GM19328 (cell line): ENCODE data around the gene GRK3.
"Not testable (repeated sequence)": the region's sequence is repeated elsewhere in the genome, so short reads cannot be mapped to it uniquely, and the experiment has no call there.

Experiments
- ATAC-seq: cut with Tn5 transposase; IDR thresholded peaks from one replicate; pipeline ENCODE4 v1.9.1; 2021; ENCODE audit warnings: mild to moderate bottlenecking, moderate library complexity; ENCODE audit not compliant: unreplicated experiment

GRK3 gene

GRCh38 chr22:25694196-25694907, 129.9 kb downstream of the GRK3 start:
- no peak for ATAC-seq

GRCh38 chr22:25695146-25695545, 130.7 kb downstream of the GRK3 start:
- no peak for ATAC-seq

- no peak for ATAC-seq
Measured at GRCh38 chr22:25696763-25697162, 132.3 kb downstream of the GRK3 start.

- no peak for ATAC-seq
Measured at GRCh38 chr22:25697181-25697664, 132.7 kb downstream of the GRK3 start.

- no peak for ATAC-seq
Measured at GRCh38 chr22:25697978-25698377, 133.5 kb downstream of the GRK3 start.

- no peak for ATAC-seq
Measured at GRCh38 chr22:25698461-25698860, 134.0 kb downstream of the GRK3 start.

- no peak for ATAC-seq
Measured at GRCh38 chr22:25698978-25699377, 134.5 kb downstream of the GRK3 start.

GRCh38 chr22:25701056-25701780, 136.7 kb downstream of the GRK3 start:
- no peak for ATAC-seq

GRCh38 chr22:25702040-25702439, 137.6 kb downstream of the GRK3 start:
- ATAC-seq = no peak

- no peak for ATAC-seq
Measured at GRCh38 chr22:25702571-25703167, 138.2 kb downstream of the GRK3 start.

GRCh38 chr22:25704701-25705100, 140.2 kb downstream of the GRK3 start:
- ATAC-seq = no peak

- ATAC-seq = no peak
Measured at GRCh38 chr22:25706197-25706596, 141.7 kb downstream of the GRK3 start.

- ATAC-seq = not testable (repeated sequence)
Measured at GRCh38 chr22:25708430-25708829, 144.0 kb downstream of the GRK3 start.

GRCh38 chr22:25709758-25710157, 145.3 kb downstream of the GRK3 start:
- no peak for ATAC-seq

GRCh38 chr22:25710501-25710900, 146.0 kb downstream of the GRK3 start:
- ATAC-seq = no peak

- ATAC-seq = no peak
Measured at GRCh38 chr22:25711491-25711890, 147.0 kb downstream of the GRK3 start.

GRCh38 chr22:25712661-25713400, 148.4 kb downstream of the GRK3 start:
- no peak for ATAC-seq

GRCh38 chr22:25714070-25714469, 149.6 kb downstream of the GRK3 start:
- no peak for ATAC-seq

GRCh38 chr22:25714739-25715138, 150.3 kb downstream of the GRK3 start:
- no peak for ATAC-seq

- ATAC-seq = no peak
Measured at GRCh38 chr22:25716637-25717036, 152.2 kb downstream of the GRK3 start.

- no peak for ATAC-seq
Measured at GRCh38 chr22:25718135-25718840, 153.8 kb downstream of the GRK3 start.
